ENCODE data around the gene ARMC3.
"Not testable (repeated sequence)": the region's sequence is repeated elsewhere in the genome, so short reads cannot be mapped to it uniquely, and the experiment has no call there.

ARMC3 gene

DNA sequence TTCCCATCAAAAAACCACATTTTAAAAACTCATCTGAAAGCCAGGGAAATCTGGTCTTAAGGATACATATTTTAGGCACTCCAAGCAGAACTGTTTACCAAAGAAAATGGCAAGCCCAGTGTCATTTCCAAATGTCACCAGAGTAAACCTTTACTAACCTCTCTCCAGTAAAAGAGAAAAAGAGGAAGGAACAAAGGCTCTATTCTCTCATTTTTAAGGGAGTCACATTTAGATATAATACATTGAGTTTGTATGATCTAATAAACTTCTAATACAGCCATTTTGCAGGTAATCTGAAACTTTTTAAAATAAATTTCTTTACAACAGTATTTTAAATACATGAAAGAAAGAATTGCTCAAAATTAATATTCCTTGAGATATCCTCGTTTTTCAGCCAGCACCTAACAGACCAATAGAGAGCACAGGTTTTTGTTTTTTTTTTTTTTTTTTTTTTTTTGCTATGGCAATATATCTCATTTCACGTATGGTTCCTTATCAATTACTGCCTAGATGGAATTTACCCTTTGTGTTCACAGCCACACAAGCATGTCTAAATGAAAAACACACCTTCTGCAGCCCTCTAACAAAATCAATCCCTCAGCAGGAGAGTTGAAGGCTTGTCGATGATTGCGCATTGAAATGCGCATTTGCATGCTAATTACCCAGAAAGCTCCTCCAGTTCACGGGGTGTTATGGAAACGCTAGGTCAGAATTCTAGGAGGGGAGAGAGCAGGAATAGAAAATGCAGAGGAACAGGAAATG is 127.8 kb downstream of the ARMC3 start:
- DNase-seq: no peak

DNA sequence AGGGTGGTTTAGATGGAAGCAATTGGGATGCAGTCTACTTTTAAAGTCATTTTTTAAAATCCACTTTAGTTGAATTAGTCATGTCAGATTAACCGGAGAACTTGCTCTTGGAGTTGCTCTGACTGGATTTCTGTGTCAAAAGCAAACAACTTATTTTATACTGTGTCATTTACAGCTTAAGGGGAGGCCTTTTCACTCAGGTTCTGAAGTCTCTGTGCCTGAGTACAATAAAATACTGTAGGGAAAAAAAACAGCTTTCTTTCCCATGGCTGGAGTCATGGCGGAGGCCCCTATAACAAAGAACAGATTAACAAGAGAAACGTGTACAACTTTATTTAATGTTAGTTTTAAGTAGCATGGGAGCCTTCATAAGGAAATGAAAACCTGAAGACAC is 128.3 kb downstream of the ARMC3 start:
- no peak for DNase-seq

DNA sequence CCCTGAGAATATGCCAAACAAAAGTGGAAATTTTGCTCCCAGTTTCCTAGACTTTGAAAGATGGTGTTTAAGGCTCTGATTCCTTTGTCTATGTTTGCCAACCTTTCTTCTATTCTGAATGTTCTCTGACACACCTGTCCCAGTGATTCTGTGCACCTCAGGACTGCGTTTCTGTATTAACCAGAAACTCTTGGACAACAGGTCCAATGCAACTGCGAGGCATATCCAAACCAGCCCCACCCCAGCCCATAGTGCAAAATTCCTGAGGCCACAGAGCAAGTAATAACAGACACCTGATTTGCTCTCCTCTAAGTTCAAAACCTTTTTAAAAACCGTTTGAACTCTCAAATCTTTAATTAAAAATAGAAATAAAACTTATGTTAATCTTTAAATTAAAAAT is 130.5 kb downstream of the ARMC3 start:
- no peak for DNase-seq

DNA sequence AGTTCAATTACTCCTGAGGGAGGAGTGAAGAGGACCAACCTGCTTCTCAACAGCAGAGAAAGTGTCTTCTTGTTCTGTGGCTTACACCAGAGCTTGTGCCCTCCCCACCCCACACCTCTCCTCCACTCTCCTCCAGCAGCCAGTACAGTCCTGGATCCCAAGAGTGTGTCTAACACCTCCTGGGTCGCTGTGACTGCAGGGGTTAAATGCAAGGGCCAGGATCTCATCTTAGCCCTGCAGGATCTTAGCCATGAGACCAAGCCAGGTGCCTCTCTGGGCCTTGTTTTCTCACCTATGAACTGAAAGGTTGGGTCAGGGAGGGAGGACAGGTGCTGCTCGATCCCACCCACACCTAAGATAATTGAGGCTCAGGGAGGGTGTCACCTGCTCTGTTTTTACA is 133.1 kb downstream of the ARMC3 start:
- DNase-seq: no peak

DNA sequence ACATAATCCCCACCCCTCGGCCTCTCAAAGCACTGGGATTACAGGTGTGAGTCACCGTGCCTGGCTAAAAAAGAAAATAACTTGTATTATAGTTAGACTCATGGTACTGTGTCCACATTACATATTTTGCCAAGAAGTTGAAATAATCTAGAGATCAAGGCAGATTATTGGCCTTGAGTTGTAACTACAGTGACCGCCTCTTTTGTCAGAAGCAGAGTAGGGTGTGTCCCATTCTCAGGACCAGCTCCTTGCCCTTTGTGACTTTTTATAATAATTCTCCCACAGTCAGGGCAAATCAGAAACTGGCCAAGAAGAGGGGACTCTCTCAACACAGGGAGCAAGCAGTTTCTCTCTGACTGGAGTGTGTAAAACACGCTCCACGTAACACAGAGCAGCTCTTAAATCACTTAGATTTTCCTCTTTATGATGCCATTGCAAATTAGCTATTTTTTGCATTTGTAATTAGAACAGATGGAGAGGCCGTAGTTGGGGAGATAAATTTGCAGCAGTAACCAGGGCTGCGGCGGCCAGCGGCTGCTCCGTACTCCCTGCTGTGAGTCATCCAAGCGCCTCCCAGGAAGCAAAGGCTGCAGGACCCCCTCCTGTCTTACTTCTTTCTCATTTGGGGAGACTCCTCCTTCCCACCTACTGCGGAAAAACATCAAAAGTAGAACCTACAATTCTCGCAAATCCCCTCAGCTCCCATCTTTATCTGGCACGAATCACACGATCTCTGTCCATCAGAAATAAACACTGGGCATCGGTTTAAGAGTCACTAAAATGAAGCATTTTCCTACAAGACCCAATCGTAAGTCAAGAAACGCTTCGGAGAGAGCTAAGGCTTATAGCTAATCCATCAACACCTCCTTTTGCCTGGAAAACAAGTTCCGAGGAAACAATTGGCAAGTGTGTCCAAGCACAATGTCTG is 135.5 kb downstream of the ARMC3 start:
- no peak for DNase-seq

DNA sequence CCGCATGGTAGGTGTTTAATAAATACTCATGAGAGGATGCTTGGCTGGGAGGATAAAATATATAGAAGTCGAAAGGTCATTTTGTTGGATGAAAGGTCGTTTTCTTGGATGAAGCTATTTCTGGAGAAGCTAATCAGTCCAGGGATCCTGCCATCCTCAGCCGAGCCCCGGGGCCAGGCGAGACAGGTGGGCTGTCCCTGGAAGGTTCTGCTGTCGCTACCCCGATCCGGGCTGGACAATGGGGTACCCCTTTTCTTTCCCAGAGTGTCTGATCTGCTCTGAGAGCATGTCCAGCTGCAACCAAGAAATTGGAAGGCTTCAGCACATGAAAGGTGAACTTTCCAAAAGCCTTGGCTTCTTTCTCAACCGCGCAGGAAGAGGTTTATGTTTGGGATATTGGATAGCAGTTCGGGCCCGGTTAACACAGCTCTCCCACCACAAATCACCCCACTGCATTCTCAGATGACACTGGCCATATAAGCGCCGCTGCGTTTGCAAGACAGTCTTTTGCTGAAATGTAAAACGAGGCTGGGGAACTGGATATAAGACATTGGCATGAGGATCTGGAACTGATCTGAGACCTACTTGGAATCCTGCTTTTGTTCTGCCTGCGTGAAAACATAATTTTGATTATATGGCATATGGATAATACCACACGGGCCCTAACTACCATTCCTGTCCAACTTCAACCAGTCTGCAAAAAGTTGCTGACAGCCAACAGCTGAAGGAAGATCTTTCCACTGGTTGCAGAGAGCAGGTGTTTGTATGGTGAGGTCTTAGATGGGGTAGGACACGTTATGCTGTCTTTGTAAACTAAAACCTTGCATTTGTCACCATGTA is 136.3 kb downstream of the ARMC3 start:
- DNase-seq: no peak

DNA sequence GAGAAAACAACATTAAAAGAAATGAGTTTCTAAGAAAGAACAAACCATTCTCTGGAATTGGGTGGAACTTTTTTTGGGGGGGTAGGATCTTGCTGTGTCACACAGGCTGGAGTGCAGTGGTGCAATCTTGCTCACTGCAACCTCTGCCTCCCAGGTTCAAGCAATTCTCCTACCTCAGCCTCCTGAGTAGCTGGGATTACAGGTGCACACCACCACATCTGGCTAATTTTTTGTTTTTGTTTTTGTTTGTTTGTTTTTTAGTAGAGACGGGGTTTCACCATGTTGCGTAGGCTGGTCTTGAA is 136.9 kb downstream of the ARMC3 start:
- DNase-seq: not testable (repeated sequence)

DNA sequence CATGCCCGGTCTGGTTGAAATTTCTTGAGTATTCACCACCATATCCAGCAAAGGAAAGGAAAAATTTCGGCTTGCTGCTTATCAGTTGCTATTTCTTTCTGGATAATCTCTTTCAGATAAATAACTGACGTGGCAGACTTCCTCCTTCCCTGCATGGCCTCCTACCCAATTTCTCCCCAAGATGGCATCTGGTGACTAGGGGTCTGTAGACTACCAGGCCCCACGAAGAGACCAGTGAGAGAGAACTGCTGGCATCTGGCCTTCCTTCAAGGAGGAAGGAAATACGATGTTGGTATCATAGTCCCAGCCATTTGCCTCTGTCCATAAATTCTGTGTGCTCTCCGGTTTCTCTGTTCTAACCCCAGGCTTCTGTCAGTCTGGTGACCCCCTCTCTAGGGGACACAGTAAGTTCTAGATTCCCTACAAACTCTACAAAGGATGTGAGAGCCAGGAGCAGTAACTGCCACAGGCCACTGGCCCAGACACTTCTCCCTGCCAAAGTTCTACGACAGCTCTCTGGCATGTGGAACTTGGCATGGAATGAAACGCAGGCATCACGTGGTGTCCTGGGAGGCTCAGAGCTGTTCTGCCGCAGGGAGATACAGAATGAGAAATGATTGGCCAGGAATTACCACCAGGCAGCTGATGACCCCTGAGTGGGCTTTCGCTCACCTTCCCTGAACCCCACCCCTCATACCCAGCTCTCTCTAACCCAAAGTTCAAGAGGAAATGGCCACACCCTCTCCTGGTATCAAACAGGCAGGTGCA is 137.5 kb downstream of the ARMC3 start:
- DNase-seq: no peak

DNA sequence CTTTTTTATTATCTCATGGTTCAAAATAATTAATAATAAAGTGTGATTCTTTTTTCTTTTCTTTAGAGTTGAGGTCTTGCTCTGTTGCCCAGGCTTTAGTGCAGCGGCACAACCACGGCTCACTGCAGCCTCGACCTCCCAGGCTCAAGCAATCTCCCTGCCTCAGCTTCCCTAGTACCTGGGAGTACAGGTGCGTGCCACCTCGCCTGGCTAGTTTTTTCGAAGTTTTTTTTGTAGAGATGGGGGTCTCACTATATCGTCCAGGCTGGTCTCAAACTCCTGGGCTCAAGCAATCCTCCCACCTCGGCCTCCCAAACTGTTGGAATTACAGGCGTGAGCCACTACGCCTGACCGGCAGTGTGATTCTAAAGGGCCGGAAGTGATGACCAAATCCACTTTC is 139.5 kb downstream of the ARMC3 start:
- DNase-seq: no peak

DNA sequence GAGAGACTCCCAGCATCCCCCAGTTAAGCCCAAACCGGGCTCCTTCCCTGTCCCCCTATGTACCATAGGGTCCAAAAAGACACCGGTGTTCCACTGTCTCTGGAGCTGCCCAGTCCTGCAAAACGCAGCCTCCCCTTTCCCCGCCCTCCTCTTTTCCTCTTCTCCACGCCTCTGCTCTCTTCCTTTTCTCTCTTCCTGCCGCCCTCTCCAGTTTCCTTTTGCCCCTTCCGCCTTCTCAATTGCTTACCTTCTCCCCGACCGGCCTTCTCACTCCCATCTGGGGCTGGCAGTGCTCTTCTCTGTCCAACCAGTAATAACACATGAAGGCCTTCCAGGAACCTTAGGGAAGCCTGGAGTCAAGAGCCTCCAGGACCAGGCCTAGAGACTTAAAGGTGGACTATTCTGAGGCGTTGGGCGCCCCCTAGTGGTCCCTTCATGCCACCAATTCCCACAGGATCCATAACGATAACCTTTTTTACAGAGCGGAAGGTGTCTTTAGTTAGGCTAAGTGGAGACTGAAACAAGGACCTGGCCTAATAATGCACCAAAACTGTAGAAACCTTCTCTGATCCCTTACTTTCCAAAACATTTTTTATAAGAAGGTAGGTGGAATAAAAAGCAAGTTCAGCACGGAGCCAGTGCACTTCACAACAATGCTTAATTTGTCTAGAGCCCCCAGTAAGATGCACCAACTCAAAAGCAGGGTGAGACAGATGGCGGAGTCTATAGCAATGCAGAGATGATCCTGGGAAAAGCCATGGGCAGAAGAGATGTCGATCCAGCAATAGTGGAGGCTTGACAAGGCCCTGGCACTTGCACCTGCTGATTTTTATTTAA is 140.3 kb downstream of the ARMC3 start:
- DNase-seq: peak; percentile 34

DNA sequence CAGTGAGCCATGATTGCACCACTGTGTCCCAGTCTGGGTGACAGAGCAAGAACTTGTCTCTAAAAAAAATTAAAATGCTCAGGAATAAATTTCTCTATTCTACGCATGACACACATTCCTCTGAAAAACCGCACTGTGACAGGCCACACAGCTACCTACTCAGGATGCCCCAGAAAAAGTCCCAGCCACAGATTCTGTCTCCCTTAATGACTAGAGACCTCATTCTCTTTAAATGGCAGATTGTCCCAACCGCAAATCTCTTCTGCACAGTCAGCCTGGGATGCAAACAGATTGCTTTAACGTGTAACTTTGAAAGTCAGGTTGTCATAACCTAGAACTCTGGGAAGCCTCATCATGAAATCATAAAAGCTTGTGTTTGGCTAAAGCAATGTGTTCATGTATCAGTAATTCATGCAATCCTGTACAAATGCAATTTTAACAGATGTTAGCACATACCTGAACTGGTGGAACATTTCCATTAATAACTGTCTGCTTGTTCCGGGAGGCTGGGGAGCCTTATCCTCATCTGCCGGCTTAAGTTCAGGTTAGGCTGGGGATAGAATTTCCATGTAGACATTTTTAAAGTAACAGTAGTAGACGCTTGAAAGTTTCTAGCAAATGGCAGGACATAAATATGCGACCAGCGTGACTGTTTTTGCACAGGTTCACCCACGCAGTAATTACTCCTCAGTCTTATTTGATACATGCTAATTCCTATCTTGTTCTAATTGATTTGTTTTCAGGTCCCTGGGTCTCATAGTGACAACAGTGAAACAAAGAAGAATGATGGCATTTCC is 141.4 kb downstream of the ARMC3 start:
- no peak for DNase-seq

DNA sequence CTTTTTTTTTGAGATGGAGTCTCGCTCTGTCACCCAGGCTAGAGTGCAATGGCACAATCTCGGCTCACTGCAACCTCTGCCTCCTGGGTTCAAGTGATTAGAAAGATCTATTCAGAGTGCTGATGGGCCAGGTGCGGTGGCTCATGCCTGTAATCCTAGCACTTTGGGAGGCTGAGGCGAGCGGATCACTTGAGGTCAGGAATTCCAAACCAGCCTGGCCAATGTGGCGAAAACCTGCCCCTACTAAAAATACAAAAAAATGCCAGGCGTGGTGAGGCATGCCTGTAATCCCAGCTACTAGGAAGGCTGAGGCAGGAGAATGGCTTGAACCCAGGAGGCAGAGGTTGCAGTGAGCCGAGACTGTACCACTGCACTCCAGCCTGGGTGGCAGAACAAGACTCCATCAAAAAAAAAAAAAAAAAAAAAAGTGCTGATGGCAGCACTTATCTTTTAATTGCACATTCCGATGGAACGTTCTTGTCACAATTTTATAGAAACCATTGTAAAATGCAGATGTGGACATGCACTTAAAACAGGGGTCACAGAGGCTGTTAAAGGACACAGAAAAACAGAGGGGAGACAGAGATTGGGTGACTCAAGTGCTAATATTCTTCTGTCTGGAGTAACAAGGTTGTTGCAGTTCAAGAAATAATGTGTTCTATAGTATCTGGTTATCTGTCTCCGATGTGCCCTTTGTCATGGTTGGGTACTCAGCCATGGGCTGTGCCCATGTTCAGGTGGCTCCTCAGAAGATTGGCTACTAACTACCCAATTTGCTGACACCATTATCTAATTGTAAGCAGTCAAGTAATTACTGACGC is 142.4 kb downstream of the ARMC3 start:
- not testable (repeated sequence) for DNase-seq

DNA sequence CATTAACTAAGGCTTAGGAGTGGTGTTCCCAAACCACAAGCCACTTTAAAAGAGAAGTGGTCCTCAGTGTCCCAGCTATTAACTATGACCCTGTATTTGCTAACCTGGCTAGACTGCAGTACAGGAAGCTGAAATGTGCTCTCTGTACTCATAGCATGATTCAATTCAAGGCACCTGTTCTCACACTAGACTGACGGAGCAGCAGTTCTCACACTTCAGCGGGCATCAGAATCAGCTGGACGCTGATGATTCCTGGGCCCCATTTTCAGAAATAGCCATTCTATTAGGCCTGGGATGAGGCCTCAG is 143.0 kb downstream of the ARMC3 start:
- no peak for DNase-seq

DNA sequence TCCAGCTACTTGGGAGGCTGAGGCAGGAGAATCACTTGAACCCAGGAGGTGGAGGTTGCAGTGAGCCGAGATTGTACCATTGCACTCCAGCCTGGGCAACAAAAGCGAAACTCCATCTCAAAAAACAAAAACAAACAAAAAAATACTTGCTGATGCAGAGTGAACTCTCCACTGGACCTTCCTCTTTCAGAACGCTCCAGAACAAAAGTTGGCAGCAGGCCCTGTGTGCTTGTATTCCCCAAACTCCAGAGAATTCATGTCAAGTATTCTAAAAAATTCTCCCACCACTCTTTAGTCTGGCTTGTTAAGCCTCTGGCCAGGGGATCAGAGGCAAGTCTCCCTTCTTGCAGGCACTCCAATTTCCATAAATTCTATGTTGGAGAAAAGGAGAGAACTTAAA is 144.7 kb downstream of the ARMC3 start:
- DNase-seq: not testable (repeated sequence)

DNA sequence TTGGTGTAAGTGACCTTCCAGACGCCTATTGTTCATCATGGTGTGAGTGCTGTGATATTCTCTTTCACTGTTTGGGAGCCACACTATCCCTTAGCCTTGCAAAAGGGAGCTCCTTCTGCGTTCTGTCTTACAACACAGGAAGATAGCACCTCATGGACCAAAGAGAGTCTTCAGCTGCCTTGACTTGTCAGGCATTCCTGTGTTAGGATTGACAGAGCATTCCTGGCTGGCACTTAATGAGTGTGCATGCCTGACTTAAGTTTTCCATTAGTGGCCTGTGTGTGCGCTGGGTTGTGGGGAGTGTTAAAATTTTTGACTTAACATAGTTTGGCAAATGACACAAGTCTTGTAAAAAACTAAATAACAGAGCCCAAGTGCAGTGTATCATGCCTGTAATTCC is 145.7 kb downstream of the ARMC3 start:
- no peak for DNase-seq

DNA sequence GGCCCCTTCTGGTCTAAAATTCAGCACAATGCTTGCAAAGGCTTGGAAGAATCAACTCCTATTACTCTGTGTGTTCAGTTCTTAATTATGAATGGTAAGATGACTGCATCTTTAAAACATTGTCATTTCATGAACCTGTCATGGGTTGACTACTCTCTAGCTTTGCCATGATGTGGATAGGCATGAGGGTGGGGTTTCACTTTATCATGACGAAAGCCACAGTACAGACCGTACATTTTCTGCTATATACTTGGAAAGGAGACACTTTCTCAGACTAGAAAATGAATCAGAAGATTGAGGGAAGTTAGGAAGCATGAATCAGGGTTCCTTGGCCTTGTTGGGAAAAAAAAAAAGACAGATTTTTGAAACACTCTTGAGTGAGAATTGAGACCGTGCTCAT is 147.8 kb downstream of the ARMC3 start:
- no peak for DNase-seq

DNA sequence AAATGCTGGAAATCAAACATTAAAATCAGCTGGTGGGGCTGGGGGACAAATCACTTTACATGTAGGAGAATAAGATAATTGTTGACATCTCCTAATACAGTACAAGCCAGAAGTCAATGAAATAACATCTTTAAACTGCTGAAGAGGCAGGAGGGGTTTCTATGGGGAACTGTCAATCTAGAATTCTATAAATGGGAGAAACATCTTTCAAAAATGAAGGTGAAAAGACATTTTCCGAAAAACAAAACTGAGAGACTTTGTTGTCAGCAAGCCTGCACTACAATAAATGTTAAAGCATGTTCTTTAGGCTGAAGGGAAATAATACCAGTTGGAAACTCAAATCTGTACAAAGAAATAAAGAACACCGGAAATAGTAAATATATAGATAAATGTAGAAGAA is 150.3 kb downstream of the ARMC3 start:
- no peak for DNase-seq

DNA sequence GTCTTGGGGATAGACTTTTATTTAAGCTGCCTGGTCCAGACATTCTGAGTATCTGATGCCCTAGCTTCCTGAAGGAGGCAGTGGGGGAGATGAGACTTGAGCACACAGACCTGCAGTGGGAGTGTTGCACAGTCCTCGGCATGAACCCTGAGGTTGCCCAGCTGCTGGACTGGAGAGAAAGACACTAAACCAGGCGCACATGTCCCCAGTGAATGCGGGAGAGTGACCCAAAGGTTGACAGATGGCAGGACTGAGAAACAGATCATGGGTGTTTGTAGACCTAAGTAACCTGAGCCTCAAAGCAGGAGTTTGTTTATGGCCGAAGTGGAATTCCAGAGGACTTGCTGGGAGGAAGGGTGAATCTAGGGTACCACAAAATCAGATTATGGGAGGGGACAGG is 151.8 kb downstream of the ARMC3 start:
- DNase-seq: no peak

DNA sequence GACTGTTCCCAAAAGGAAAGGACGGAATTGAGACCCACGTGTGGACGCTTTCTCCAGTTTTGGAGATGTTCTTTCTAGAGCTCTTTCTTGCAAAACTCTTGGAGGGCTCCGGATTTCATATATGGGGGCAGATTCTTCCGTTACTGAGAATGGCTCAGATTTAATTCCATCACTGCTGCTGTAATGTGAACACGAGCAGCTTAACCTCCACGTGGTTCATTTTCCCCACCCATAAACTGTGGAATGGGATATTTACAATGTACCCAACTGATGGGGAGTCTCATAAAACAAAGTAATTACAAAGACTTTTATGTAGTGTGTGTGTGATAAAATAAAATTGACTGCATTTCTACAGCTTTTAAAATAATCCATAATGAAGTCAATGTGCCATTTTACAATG is 152.4 kb downstream of the ARMC3 start:
- no peak for DNase-seq

DNA sequence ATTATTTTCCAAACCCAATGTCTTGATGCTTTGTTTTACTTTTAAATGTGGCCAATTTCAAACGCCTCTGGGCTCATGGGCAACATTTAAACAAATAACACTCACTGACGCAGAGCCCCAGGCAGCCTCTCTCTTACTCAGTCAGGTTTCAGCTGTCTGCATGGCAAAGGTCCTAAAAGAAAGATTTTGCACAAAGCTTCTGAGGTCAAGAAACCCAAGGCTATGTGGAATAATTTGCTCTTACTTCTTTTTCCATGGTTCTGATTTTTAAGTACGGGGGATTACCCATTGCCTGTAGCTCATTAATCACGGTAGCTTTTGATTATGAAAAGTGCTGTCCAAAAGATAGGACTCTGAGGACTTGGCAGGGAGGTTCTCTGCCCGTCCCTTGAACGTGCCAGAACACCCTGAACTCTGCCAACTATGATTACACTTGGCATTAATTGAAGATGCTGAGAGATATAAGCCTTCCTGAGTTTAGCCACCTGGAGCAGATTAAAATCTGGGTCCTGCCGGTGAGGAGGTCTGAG is 153.4 kb downstream of the ARMC3 start:
- no peak for DNase-seq
